ENCODE measurements around the gene RRP12. TPM values are rescaled to one million over a fixed set of nuclear protein-coding genes. Genes with fewer than 3 reads are reported as not detected.
"Not testable (repeated sequence)": the region's sequence is repeated elsewhere in the genome, so short reads cannot be mapped to it uniquely, and the experiment has no call there.

RRP12 gene
- polyA plus RNA-seq, 4 donors, result 14.8 to 28.2 (median 20.7) TPM

DNA sequence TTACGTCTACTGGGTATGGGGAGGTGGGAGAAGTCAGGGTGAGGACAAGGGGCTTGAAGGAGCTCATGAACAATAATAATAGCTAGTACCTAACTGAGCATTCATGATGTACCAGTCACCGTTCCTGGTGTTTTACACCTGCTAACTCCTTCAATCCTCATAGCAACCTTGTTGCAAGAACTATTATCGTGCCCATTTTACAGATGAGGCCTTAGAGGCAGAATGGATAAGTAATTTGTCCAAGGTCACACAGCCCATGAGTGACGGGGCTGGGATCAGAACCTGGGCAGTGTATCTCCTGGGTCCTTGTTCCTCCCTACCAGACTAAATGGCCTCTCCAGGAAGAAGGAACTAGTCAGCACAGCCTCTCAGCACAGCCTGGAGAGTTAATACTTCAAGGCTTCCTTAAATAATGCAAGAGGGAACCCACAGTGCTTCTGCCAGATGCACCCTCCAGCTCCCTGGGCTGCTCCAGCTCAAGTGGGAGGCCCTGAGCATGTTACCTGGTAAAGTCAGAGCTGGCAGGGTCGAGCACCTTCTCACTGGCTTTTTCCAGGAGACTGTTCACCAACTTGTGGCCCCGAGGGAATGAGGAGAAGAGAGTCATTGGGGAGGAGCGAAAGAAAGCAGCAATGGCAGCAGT is 28.8 kb downstream of the RRP12 start:
- DNase-seq (ENCODE audit: low read depth in 4 of 4, low spot score in 3 of 4), result no peak

DNA sequence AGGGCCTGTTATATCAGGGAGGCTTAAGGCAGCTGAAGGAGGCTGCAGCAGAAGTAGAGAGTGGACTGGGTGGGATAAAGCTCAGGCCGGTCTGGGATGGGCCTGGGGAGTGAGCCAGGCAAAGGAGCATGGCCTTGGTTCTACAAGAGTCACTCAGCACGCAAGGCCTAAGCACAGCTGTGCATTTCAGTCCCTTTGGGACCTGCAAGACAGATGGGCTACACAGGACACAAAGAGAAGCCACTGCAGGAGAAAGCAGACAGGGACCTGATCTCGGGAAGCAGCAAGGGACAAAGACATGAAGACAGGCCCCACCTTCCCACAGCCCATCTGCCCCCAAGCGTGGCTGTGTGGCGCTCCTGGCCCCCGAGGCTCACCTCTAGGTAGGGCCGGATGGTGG is 29.4 kb downstream of the RRP12 start:
- no peak for DNase-seq (ENCODE audit: low read depth in 4 of 4, low spot score in 3 of 4)

DNA sequence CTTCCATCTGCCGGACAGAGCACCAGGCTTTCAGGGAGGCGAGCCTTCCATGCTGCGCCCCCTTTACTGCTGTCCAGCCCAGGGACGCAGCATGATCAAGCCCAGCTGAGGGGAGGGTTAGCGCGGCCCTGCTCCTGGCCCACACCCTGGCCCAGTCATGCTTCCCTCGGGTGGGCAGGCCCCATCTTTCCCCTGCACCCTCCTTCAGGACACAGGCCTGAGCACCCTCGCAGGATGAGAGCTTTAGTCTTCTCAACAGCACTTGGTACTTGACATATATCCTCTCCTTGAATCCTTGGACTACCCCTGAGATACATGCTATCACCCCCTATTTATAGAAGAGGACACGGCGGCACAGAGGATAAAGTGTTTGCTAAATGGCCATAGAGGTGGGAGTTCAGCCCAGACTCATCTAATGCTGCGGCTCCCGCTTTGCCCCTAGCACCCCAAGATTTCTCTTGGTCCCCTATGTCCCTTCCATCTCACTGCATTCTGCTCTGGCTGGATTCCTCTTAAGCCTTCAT is 34.0 kb downstream of the RRP12 start:
- no peak for DNase-seq (ENCODE audit: low read depth in 4 of 4, low spot score in 3 of 4)

DNA sequence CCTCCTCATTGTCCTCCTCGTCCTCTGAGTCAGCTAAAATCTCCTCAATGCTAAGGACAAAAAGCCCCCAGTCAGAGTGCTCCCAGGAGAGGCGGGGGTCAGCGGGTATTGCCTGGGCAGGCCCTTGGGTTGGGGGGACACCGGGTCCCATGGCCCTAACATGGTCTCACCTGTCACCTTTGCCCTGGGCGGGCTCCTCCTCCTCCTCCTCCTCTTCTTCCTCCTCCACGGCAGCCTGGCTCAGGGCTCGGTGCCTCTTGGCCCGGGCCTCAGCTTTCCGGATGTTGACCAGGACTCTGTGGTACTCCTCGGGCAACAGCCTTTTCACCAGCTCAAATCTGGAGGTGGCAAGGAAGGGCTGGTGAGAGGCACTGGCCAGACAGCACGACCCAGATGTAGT is 34.6 kb downstream of the RRP12 start:
- DNase-seq (ENCODE audit: low read depth in 4 of 4, low spot score in 3 of 4), result no peak

DNA sequence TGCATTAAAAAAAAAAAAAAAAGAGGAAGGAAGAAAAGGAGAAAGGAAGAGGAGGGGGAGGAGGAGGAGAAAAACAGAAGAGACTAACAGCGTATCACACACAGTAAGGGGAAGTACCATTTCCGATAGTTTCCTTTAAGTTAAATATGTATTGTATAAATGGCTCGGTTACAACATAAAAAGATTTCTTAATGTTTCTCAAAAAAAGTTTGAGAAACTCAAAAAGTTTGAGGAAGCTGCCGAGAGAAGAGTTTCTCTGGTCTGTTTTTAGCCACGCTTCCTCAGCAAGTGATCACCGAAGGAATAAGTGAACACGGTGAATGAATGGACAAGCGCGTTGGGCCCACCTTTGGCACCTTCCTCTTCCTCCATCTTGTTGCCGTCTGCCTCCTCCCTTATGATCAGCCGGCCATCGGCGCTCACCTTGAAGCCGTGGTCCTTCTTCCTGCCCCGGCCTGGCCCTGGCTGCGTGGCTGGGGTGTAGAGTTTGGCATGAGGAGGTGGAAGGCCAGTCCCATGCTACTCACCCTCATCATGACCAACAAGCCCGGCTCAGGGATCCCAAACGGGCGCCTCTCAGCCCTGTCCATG is 35.3 kb downstream of the RRP12 start:
- no peak for DNase-seq (ENCODE audit: low read depth in 4 of 4, low spot score in 3 of 4)

DNA sequence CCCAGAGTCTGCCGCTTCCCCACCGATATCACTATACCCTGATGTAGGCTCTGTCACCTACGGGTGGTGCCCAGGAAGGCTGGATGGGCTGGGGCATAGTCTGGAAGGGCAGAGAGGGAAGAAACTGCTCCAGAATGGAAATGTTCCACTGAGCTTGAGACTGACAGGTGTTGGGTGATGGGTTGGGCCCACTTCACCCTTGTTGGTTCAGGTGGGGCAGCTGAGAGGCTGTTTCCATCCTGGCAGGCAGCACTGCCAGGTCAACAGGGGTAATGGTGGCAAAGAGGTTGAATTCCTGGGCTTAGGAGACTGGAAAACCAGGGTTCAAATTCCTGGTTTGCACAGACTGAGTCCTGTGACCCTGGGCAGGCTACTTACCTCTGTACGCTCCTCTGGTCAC is 38.1 kb downstream of the RRP12 start:
- DNase-seq (ENCODE audit: low read depth in 4 of 4, low spot score in 3 of 4), result no peak

DNA sequence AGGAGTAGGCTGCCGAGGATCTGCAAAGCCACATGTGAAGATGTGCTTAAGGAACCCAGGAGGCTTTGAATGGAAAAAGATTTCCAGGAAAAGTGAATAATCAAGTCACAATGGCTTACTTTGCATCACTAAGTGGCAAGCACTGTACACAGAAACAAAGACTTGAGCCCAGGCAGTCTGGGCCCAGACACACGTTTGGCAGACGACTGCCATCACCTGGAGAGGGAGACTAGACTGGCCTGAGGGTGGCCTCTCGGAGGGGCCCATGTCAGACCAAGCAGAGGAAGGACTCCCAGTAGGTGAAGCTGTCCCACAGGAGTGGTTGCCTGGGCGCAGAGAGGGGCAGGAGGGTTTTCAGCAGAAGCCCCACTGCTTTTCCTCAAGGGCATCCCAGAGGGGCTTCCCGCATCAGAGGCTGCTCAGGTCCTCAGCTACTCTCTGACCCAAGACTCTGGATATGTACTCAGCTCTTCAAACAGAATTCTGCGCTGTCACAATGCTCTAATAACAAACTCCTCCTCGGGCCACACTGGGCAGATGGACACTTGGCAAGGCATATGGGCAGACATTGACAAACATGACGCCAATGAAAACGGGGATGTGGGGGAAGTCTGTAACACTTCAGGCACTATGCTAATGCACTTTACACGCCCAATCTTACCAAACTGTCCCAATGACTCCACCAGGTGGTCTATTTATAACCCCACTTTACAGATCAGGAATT is 38.7 kb downstream of the RRP12 start:
- DNase-seq (ENCODE audit: low read depth in 4 of 4, low spot score in 3 of 4), result no peak

DNA sequence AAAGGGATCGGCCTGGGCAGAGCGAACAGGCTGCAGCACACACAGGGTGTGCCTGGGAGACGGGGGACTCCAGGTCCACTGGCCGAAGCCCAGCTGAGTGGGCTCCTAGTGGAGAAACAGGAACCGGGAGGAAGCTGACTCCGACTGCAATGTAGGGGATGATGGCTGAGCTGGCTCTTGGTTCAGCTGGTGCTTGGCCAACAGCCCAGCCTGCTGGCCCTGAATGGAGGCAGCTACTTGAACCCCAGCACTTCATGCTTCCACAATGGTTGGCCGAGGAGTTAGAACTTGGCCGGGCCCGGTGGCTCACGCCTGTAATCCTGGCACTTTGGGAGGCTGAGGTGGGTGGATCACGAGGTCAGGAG is 39.6 kb downstream of the RRP12 start:
- DNase-seq (ENCODE audit: low read depth in 4 of 4, low spot score in 3 of 4), result no peak

DNA sequence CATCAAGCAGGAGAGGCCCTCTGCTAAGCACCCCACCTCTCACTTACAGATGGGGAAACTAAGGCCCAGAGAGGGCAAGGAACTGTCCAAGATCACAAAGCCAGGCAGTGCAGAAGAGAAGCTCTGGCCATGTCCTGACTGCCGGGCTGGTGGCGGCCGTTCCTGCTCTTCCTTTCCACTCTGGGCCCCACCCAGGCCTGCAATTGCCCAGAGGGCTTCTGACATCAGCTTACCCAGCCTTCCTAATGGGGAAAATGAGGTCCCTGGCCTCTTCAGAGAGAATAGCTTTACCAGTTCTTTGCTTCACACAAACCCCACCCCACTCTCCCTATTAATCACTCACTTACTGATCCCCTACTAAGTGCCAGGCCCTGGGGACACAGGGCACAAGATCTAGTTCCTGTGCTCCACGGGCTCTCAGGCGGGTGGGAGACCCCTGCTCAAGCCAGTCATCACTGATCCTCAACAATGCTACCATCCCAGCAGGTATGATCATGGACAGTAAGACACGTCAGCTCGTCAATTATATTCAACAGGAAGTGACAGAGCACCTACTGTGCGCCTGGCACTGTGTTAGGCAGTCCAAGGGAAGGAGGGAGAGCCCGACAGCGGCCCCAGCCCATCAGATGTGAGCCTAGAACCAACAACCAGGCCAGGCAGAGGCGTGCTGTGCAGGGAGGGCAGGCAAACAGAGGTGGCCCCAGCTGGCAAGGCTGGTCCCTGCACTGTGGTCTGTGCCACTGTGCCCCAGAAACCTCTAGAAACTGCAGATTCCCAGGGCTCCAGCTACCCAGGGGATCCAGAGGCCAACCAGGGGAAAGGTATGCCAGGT is 40.2 kb downstream of the RRP12 start:
- no peak for DNase-seq (ENCODE audit: low read depth in 4 of 4, low spot score in 3 of 4)

DNA sequence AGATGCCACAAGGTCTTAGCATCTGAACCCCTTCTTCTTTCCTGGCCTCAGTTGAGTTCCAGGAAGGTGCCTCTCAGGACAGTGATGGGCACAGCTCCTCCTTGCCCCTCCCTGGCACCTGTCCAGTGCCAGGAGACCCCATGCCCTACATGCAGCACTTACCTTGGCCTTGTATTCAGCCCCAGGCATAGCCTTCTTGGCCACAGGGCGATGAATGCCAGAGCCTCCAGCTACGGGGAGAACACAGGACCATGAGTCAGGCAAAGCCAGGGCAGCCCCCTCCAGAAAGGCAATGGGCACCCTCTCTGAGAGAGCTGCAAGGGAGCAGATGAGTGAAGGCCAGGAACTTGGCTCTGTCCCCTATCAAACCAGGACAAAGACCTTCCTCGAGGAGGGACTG is 42.4 kb downstream of the RRP12 start:
- no peak for DNase-seq (ENCODE audit: low read depth in 4 of 4, low spot score in 3 of 4)

DNA sequence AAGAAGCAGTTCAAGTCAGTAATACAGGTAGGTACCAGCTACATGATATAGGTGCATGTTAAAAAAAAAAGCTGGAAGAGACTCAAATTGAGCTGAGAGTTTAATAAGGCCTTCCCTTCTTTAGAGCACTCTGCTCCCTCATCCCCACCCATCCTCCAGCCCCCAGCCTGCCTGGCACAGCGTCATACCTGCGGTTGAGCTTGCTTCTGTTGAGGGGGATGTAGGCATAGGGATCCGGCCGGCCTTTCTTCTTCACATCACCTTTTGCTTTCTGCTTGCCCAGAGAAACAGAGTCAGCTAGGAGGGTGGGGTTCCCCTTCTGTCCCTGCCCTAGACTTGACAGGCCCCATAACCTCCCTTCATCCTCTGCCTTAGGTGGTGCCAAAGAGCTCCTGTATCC is 42.8 kb downstream of the RRP12 start:
- DNase-seq (ENCODE audit: low read depth in 4 of 4, low spot score in 3 of 4), result no peak

DNA sequence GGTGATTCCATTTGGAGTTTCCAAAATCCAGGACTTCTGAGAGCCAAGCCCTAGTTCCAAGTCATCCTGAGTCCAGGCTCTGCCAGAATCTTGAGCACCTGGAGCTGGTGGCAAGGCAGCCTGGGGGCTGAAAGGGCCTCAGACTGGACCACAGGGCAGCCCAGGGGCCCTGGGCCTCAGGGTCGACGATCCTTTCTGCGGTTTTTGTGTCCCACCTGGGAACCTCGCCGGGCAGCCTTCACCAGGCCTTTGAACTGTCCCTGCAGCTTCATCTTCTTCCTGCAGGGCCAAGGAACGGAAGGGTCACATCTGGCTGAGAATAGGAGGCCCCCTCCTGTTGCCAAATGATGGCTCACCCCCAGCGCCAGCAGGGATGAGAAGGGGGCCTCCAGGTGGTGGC is 44.2 kb downstream of the RRP12 start:
- DNase-seq (ENCODE audit: low read depth in 4 of 4, low spot score in 3 of 4), result no peak

DNA sequence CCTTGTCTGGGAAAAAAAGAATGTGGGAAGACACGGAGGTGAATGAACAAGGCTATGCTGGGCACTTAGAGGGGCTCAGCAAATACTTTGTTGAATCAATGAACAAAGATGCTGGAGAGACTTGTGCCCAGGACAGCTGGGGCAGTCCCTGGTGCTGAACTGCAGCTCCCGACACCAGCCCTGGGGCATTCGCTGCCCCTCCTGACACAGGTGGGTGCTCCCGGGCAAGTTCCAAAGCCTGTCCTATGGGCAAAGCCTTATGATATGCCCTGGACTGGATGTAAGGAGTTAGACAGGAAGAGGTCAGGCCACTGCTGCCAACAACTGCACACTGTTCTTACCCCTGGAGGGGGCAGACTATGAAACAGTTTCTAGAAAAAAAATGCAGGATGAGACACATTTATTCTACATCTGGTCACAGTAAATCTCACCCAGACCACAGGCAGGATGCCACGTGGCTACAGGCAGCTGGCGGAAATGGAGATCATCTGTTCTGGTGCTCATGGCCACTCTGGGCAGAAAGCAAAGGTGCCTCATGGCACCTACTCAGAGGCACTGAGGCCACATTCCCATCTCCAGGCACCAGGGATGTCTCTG is 44.7 kb downstream of the RRP12 start:
- no peak for DNase-seq (ENCODE audit: low read depth in 4 of 4, low spot score in 3 of 4)

DNA sequence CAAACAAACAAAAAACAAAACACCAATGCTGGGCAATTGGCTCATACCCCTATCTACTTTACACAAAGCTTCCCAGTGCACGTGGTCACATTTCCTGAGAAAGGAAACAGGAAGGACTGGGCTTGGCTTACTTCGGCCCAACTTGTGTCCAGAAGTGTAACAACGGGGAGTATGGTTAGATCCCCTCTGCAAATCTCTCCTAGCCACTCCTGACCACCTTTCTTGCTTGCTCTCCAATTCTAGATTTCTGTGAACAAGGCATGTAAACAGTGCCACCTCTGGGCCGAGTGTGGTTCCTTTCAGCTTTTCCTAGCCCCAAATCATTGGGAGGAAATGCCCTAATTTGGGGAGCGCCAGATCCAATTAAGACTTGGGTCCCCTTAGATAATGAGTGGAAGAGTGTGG is 45.6 kb downstream of the RRP12 start:
- DNase-seq (ENCODE audit: low read depth in 4 of 4, low spot score in 3 of 4), result no peak

DNA sequence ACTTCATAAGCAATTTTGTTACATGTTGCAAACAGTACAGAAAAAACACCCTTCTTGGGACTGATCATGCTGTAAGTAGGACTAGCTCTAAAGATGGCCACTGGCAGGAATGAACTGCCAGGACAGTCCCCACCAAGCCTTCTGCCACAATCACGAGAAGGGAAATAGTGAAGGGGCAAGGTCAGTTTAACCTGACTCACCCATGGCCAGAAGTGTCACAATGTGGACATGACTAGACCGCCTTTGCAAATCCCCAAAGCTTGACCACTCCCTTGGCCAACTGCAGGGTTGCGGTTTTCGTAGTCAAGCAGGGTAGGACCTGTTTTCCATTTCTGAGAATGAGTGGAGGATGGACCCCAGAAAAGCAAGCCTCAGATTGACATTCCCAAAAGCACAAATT is 47.2 kb downstream of the RRP12 start:
- DNase-seq (ENCODE audit: low read depth in 4 of 4, low spot score in 3 of 4), result no peak

DNA sequence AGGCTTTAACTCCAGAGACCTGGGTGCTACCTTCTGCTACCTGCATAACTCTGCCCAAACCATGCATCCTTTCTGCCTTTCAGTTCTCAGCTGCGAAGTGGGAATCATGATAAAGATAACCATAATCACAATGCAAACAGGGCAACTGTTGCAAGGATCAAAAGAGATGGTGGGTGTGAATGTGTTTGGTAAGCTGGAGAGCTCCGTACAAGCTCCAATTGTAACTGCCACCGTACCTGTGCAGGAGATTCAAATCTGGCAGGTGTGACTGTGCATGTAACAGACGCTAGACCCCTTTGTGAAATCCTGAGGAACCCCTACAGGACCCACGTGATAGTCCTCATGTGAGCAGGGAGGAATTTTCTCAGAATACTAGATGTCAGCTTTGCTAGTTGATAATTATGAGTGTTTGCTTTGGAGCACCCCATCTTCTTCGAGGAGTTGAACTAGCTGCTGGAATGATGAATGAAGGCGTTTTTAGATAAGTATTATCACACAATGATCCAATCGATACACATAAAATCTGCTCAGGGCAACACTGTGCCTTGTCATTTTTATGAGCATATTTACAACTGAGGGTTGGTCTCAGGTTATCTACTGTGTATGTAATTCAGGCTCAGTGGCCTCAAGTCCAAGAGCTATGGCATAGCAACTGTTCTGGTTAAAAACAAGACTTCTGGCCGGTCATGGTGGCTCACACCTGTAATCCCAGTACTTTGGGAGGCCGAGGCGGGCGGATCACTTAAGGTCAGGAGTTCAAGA is 51.2 kb downstream of the RRP12 start:
- DNase-seq (ENCODE audit: low read depth in 4 of 4, low spot score in 3 of 4), result no peak

DNA sequence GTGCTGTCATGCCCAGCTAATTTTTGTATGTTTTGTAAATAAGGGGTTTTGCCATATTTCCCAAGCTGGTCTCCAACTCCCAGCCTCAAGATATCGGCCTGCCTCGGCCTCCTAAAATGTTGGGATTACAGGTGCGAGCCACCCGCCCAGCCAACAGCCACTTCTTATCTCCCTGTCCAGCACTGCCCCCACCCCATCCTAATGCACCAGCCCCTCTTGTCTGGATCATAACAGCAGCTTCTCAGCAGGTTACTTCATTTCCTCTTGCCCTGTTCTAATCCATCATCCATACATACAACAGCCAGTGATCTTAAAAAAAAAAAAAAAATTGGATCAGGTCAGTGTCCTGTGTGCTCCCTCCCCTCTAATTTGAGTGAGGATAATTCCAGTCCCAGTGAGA is 53.8 kb downstream of the RRP12 start:
- DNase-seq (ENCODE audit: low read depth in 4 of 4, low spot score in 3 of 4), result no peak

DNA sequence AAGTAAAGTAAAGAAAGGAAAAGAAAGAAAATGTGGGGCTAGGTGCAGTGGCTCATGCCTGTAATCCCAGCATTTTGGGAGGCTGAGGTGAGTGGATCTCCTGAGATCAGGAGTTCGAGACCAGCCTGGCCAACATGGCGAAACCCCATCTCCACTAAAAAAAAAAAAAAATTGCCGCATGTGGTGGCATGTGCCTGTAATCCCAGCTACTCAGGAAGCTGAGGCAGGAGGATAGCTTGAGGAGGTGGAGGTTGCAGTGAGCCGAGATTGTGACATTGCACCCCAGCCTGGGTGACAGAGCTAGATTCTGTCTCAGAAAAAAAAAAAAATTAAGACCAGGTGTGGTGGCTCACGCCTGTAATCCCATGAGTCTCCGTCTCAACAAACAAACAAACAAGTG is 57.5 kb downstream of the RRP12 start:
- DNase-seq (ENCODE audit: low read depth in 4 of 4, low spot score in 3 of 4), result not testable (repeated sequence)

DNA sequence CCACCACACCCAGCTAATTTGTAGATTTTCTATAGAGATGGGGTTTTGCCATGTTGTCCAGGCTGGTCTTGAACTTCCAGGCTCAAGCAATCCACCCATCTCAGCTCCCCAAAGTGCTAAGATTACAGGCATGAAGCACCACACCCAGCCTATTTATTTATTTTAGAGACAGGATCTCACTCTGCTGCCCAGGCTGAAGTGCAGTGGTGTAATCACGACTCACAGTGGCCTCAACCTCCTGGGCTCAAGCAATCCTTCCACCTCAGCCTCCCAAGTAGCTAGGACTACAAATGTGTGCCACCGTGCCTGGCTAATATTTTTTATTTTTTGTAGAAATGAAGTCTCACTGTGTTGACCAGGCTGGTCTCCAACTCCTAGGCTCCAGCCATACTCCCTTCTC is 59.7 kb downstream of the RRP12 start:
- no peak for DNase-seq (ENCODE audit: low read depth in 4 of 4, low spot score in 3 of 4)

DNA sequence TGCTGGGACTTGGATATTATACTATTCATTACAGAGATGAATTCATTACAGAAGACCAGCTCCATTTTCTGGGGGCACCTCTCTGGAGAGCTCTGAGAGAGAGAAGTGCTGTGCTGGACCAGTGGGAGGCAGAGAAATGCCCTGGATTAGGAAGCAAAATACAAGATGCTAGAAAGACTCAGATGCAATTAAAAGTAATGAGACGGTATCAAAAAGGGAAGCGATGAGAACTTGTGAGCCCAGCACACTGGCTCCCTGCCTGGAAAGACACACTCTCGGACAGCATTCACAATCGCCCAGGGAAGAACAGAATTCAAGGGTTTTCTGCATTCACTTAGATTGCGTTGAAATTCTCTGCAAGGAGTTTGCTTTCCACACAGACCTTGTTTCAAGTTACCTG is 63.1 kb downstream of the RRP12 start:
- DNase-seq (ENCODE audit: low read depth in 4 of 4, low spot score in 3 of 4), result no peak

All from left renal pelvis (tissue), 4 donors.